Measurements from ENCODE around the gene TMEM183A. TPM values are rescaled to one million over a fixed set of nuclear protein-coding genes. Genes with fewer than 3 reads are reported as not detected.

Gene TMEM183A
- total and polyA plus RNA-seq, 9 of the 15 experiments (the other 6 are each of a cell fraction or from before 2014, with no cell fraction given), result 23.4 to 190 (median 124) TPM

DNA sequence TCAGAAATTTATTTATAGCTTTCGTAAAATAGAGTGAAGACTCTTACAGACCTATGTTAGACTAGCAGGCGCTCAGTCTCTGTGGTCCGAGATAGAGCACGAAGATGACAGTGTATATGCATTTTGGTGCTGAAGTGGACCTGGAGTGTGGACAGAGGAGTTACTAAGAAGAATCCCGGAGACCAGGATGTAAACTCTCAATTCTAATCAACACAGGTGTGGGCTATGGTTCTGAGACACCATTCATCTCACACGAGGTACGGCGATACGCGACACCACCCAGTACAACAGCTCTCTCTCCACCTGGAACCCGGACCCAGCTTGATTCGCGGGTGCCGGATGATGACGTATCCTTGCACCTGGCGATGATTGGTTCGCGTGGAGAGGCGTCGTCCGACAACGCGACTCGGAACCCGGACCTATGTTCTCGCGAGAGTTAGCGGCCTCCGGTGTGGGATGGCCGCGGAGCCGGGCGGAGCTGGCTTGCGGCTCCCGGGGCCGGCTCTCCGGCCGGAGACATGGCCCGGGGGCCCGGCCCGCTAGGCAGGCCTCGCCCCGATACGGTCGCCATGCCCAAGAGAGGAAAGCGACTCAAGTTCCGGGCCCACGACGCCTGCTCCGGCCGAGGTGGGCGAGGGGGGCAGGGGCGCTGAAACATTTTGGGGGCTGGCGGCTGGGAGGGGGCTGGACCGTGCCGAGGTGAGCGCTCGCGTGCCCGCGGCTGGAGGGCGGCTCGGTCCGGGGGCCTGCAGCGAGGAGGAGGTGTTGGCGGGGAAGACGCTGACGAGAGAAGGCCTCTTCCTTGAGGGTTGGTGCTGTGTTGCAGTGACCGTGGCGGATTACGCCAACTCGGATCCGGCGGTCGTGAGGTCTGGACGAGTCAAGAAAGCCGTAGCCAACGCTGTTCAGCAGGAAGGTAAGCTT lies at the start of gene TMEM183A (continued):
- TF ChIP-seq ZNF57 (CRISPR knock-in tag; IDR thresholded peaks at IDR 0.05), result 0 out of 2 replicates have a peak, but pooled peaks have one; percentile 2
- TF ChIP-seq CREBBP (IDR thresholded peaks at IDR 0.05; ENCODE audit: low read depth, low read length), result no peak
- TF ChIP-seq SOX6 (IDR thresholded peaks at IDR 0.05), result no peak; the same call in 1 of the 2 replicates
- no peak for TF ChIP-seq TFAM (CRISPR knock-in tag; conservative IDR thresholded peaks at IDR 0.05)
- TF ChIP-seq ZBTB34 (CRISPR knock-in tag; IDR thresholded peaks at IDR 0.05), result no peak
- no peak for TF ChIP-seq ZSCAN32 (CRISPR knock-in tag; IDR thresholded peaks at IDR 0.05)
- TF ChIP-seq, protein P1, sequence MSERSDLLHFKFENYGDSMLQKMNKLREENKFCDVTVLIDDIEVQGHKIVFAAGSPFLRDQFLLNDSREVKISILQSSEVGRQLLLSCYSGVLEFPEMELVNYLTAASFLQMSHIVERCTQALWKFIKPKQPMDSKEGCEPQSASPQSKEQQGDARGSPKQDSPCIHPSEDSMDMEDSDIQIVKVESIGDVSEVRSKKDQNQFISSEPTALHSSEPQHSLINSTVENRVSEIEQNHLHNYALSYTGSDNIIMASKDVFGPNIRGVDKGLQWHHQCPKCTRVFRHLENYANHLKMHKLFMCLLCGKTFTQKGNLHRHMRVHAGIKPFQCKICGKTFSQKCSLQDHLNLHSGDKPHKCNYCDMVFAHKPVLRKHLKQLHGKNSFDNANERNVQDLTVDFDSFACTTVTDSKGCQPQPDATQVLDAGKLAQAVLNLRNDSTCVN (CRISPR knock-in tag; IDR thresholded peaks at IDR 0.05), result peak; percentile 22
- no peak for TF ChIP-seq BRF2 (IDR thresholded peaks at IDR 0.05; ENCODE audit: borderline replicate concordance, insufficient read depth, insufficient read length)
- peak; percentile 81; the same call in 1 of the 2 replicates for TF ChIP-seq HDAC2 (IDR thresholded peaks at IDR 0.05)
- TF ChIP-seq ZFP30 (CRISPR knock-in tag; IDR thresholded peaks at IDR 0.05; ENCODE audit: borderline replicate concordance), result no peak
- no peak; the same call in 1 of the 2 replicates for TF ChIP-seq ZNF445 (CRISPR knock-in tag; IDR thresholded peaks at IDR 0.05; ENCODE audit: low read depth)
- no peak for TF ChIP-seq ZNF780A (CRISPR knock-in tag; IDR thresholded peaks at IDR 0.05)
- TF ChIP-seq MTA2 (IDR thresholded peaks at IDR 0.05; ENCODE audit: low read depth), result no peak
- TF ChIP-seq ZNF695 (CRISPR knock-in tag; IDR thresholded peaks at IDR 0.05), result no peak
- TF ChIP-seq ZNF77 (CRISPR knock-in tag; IDR thresholded peaks at IDR 0.05), result no peak
- TF ChIP-seq HNRNPH1 (optimal IDR thresholded peaks at IDR 0.05; ENCODE audit: low read depth, low read length), result no peak
- no peak for TF ChIP-seq RBM34 (IDR thresholded peaks at IDR 0.05; ENCODE audit: borderline replicate concordance, insufficient read depth, low read length)
- no peak for TF ChIP-seq XRCC3 (IDR thresholded peaks at IDR 0.05)
- peak; percentile 94 for TF ChIP-seq POLR2H (tag; IDR thresholded peaks at IDR 0.05; ENCODE audit: low read depth)
- TF ChIP-seq ZNF217 (CRISPR knock-in tag; IDR thresholded peaks at IDR 0.05), result no peak
- peak; percentile 92 for TF ChIP-seq PML (IDR thresholded peaks at IDR 0.05; ENCODE audit: low read length)
- no peak for TF ChIP-seq MECOM (CRISPR knock-in tag; IDR thresholded peaks at IDR 0.05)
- peak; percentile 99 for TF ChIP-seq ZBTB12 (CRISPR knock-in tag; IDR thresholded peaks at IDR 0.05)
- TF ChIP-seq JUNB (CRISPR knock-in tag; conservative IDR thresholded peaks at IDR 0.05), result no peak
- TF ChIP-seq KAT8 (IDR thresholded peaks at IDR 0.05; ENCODE audit: low read depth), result no peak
